Measurements from ENCODE around the gene DUSP6.
"Not testable (repeated sequence)": the region's sequence is repeated elsewhere in the genome, so short reads cannot be mapped to it uniquely, and the experiment has no call there.

Gene DUSP6

DNA sequence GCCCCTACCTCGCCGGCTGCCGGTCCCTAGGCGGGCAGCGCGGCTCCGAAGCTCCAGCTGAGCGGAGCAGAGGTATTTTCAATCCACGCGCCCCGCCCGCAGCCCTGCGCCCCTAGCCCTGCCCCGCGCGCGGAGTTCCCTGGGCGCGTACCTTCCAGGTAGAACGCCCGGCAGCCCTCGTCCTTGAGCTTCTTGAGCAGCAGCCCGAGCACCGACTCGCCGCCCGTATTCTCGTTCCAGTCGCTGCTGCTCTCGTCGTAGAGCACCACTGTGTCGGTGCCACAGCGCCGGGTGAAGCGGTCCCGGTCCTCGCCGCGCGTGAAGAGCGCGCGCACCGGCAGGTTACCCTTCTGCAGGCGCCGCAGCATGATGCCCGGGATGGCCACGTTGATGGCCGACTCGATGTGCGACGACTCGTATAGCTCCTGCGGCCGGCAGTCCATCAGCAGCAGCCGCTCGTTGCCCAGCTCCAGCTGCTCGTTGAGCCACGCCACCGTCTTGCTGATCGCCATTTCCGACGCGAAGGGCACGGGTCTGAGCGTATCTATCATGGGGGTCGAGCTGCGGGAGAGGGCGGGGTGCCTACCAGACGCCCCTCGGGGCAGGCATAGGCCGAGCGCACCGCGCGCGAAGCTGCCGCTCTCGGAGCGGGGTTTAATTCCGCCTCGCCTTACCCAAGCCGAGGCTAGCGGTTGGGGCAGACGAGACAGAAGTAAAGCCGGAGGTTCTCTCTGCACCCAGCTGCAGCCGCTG lies 636 bp downstream of the DUSP6 start:
- peak; percentile 40 for DNase-seq

DNA sequence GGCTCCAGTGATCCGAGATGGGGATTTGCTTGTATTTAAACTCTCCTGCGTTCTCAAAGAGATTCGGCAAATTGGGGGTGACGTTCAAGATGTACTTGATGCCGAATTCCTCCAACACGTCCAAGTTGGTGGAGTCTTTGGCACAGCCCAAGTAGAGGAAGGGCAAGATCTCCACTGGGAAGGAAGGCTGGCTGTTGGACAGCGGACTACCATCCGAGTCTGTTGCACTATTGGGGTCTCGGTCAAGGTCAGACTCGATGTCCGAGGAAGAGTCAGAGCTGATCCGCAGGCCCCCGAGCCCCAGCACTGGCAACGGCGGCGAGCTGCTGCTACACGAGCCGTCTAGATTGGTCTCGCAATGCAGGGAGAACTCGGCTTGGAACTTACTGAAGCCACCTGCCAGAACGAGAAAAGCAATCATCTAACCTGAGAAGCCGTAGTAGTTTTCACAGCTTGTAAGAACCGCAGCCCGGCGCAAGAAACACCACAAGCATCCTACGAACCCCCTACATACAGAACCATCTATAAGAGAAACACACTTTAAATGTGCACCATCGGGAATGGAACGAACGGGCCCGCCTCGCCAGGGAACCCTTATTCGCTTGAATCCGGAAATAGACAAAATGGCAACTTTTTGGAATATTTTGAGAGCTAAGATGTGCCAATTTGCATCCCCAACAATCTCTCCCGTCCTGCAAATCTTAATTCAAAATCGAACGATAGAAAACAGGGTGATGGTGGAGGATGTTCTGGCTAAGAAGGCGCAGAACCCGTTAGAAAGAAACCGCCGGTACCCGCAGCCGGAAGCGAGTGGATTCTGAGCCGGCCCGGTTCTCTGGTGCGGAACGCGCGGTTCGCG lies 1.4 kb downstream of the DUSP6 start:
- peak; percentile 24 for DNase-seq

DNA sequence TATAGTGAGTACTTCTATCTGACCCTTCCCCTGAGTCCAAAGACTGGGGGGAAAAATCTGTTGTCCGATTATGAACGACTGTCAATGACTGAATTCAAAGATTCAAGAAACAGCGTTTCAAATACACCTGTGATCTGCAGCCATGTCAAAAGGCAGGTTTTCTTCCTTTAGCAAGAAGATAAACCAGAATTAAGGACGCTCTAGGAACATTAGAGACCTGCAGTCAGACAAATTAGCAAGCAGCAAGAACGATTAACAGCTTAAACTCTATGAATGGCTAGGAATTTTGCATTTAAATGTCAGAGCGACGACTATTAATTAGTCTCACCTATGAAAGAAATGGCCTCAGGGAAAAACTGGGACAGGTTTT lies 2.1 kb downstream of the DUSP6 start:
- DNase-seq, result no peak

DNA sequence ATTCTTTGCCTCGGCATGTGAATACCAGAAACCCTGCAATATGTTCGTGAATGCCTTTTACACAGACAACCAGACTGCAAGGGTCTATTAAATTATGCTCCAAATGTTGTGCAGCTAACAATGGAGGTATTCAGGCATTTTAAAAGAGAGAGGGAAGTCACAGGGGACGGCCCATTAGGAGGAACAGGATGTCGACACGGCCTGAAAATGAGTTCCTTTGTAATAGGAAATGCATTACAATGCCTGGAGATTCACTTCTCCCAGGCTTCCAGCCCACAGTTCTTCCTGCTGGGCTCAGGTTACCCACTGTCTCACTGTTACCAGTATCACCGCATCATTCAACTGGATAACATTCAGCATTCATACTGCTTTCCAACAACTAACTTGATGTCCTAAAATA lies 2.5 kb downstream of the DUSP6 start:
- DNase-seq, result peak; percentile 41

DNA sequence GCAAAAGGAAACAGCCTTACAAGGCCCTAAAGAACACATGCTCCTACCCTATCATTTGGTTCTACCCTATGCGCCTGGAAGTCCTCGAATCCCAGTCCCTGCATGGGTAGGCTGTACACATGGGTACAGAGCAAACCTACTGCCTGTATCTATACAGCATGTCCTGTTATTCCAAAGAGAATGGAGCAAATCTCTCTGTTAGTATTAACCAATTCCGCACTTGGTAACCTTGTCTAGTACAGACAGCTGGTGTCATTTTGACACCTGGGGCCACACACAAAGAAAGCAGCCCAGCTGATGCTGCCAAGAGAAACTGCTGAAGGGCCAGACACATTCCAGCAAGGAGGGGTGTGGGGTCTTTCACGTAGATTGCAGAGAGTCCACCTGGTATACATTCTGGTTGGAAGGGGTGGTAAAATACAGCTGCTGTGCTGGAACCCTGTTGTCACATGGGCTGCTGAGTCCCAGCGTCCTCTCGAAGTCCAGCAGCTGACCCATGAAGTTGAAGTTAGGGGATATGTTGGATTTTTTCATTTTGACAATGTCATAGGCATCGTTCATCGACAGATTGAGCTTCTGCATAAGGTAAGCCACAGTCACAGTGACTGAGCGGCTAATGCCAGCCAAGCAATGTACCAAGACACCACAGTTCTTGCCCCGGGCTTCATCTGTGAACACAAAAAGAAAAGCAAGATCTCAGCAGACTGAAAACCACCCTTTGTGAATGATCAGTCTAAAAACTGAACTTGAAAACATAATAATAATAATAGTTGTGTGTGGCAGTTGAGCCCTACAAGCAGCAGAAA lies 3.2 kb downstream of the DUSP6 start:
- no peak for DNase-seq

DNA sequence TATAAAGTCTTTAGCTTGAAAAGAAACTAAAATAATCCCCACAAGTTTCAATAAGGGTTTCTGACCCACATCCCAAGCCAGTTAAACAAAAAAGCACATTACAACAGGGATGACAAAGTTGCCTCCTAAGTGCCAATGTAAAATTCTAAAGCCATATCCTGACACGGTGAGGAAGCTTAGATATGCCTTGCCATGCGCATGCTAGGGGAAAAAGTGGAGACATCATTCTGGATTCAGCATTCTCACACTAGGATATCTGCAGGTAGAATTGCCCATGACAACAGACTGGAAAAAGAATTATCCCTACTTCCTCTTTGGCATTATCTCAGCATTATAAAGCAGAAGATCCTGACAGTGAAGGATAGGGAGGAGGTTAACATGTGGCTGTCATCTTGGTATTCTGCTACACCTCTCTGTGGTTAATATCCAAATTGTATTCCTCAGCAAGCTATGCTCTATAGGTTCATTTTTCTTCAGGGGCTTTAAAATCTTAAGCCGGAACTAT lies 4.9 kb downstream of the DUSP6 start:
- no peak for DNase-seq

DNA sequence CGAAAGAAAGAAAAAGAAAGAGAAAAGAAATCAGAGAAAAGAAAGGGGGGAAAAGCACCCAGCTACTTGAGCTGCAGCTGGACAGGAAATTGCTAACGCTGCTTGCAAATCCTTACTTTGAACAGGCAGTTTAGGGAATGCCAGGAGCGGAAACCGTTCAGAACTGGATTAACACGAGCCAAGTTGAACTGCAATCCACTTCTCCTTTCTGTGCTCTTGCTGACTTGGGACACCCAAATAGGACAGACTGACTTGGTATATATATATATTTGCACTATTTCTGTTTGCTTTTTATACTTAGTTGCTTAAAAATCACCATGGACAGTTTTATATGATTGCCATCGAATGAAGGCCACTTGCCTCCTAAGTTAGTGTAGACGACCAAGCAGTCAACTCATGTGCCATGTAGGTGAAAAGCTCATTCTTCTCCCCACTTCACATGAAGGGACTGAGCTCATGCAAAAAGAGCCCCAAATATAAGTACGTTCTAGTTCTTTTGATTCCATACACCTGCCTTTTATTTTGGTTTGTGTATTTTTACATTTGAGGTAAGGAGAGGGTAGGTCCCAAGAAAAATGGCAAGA lies 5.5 kb downstream of the DUSP6 start:
- DNase-seq, result peak; percentile 30

DNA sequence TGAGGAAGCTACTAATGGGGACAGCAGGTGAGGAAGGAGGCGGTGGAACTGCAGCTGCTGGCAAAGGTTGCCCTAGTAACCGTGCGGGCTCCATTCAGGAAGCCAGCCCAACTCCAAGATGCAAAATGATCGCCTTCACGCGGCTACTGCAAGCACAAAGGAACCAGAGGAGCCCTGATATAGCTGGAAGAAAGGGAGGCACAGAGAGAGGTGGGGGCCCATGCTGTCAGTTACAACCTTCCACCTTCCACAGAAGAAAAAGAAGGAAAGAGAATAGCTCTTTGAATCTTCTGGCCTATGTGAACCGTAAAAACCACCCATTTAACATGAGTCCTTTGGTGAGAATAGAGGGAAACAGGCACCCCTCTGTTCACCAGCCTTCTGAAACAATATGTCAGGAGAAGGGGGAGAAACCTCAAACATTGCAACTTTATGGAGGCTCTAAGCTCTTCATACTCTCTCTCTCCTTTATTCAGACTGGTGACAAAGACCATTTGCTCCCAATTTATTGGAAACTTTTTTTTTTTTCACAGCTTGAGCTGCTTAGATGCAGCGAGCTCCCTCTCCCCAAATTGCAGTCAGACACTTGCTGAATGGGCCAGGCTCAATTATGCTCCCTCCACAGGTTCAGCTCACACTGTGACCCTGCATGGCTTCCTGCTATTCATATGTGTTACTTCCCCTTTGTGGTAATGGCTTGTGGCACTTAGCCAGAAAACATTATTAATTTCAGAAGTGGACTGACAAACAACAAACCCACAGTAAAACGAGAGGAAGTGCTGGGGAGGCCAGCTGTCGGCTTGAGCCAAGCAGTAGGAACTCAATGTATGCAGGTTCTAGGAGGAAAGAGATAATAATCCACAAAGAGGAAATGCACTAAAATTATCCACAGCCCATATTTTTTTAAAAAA lies 6.2 kb downstream of the DUSP6 start:
- peak; percentile 74 for DNase-seq

DNA sequence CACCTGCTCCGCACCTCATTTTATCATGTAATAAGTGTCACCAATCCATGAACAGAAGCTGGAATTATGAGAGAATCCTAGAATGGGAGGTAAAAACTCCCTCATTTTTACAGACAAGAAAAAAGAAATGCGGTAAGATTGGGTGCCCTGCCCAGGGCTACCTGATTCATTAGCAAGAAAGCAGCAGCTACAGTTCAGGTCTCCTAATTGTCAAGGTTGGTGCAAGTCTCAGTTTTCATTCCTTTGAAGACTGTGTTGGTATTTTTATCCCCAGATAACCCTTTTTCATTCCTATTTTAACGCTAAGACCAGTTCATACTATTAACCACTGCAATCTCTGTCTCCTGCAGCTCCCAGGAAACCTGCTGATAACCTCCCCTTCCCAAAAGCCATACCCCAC lies 6.9 kb downstream of the DUSP6 start:
- no peak for DNase-seq

DNA sequence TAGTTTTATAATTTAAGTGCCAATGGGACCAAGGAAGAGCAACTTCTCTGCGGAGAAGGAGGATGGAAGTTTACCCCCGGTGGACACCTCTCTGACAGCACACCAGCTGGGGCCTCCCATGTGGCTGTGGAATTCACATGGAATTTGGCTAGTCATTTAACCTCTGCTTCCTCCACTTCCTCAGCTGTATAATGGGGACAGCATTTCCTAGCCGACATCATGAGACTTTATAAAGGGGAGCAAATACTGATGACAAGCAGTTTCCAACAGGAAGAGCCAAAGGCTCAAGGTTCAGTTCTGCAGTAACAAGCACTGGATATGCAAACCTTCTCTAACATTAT lies 7.5 kb downstream of the DUSP6 start:
- no peak for DNase-seq

DNA sequence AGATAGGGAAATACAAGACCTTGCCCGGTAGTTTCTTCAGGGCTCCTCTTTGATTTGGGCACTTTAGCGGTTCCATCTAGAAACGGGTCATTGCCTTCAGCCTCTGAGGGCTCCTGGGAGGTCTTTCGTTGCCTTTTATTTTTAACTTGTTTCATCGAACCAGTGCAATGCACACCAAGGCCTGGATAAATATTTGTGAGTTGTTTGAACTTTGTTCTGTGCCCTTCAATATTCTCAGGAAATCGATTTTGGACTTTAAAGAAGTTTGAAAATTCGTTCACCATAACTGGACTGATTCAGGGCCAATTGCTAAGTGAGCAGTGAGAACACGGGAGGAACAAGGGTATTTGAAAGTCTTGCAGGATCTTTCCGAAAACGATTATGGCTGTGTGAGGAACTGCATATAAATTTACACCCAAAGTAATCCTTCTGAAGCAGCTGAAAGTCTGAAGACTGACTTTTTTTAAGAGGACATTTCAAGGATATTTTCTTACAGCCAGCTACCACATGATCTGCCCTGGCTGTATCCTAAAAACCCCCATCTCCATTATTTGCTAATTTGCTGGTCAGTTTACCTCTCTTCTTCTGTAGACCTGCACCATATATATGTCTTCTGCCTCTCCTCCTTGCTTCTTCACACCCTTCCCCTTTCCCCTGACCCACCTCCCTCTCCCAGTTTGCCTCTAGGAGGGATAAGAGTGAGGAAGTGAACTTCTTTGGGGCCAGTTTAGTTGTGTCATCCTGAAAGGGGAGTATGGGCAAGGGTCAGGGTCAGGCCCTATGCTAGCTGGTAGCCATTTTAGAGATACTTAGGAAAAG lies 8.0 kb downstream of the DUSP6 start:
- no peak for DNase-seq

DNA sequence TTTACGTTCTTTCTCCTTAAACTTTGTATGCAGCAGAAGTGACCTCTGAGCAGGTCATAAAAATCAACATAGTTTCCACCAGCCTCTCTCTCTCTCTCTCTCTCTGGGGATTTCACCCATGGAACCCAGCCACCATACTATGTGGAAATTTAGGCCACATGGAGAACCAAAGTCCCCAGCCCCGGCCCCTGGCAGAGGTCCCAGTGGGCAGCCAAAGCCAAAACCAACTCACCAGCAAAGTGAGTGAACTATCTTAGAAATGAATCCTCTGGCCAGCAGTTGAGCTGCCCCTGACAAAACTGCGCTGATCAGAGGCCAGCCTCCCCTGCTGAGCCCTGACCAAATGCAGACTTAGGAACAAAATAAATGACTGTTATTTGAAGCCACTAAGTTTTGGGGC lies 9.2 kb downstream of the DUSP6 start:
- no peak for DNase-seq

DNA sequence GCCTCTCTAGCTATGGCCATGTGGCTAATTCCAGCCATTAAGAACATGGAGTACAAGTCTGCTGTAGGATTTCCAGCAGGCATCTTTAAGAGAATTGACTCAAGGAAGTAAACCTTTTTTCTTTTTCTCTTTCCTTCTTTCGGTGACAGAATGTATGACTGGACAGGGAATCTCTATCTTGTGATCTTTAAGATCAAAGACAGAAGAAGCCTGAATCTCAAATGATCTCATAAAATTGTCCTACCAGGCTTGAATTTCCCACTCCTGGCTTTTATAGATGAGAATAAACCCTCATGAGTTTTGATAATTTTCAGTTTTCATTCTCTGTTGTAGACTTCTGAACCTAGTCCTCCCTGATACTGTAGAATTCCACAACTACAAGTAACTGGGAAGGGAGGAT lies 11.4 kb downstream of the DUSP6 start:
- no peak for DNase-seq

DNA sequence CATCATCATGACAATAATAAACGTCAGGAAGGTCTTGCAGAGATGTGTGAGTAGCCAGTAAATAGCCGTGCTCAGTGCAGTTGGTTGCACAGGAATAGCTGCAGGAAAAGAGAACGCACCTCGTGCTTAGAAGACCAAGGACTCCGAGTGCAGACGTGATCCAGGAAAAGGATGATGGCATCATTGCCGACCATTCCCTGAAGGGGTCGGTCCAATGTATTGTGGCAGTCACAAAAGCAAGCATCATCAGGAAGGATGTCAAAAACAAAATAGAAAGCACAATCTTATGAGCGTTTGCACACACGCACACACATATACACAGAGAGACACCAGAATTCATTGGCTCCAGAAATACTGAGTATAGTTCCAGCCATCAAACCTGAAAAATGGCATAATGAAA lies 12.8 kb downstream of the DUSP6 start:
- DNase-seq, result no peak

DNA sequence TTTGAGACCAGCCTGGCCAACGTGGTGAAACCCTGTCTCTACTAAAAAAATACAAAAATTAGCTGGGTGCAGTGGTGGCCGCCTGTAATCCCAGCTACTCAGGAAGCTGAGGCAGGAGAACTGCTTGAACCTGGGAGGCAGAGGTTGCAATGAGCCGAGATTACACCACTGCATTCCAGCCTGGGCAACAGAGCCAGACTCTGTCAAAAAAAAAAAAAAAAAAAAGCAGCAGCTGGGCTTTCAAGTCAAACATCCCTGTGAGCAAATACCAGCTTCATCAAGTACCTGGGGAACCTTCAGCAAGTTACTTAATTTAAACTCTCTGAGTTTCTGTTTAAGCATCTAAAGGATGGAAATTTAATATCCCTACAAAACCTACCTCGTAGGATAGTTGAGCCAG lies 15.2 kb downstream of the DUSP6 start:
- DNase-seq, result not testable (repeated sequence)

DNA sequence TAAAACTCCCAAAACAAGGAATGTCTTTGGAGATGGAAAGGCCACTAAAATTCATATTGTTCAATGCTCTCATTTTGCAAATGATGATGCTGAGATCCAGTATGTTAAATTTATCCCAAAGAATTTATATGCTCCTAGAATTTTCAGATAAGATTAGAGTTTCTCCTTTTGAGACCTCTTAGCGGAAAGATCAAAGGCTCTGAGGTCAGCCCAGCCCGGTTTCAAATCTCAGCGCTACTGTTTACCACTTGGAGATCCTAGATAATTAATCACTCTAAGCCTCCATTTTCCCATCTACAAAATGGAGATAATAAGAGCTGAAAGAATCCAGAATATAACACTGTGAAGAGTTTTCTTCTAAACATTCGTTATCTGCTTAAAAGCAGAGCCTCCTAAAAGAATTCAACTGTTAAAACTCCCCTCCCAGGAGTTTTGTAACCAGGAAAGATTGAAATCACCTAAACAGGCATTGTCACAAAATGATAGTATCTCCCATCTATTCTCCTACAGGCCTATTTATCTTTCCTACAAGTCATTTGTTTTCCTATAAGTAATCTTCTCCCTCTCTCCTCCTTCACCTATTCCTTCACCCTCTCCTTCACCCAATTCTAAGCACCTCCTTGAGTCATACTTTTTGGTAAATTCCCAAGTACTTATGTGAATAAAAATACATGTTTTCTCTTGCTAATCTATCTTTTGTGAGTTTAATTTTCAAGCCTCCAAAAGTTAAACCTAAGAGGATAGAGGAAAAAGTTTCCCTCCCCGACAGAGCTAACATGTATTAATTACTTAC lies 16.7 kb downstream of the DUSP6 start:
- no peak for DNase-seq

DNA sequence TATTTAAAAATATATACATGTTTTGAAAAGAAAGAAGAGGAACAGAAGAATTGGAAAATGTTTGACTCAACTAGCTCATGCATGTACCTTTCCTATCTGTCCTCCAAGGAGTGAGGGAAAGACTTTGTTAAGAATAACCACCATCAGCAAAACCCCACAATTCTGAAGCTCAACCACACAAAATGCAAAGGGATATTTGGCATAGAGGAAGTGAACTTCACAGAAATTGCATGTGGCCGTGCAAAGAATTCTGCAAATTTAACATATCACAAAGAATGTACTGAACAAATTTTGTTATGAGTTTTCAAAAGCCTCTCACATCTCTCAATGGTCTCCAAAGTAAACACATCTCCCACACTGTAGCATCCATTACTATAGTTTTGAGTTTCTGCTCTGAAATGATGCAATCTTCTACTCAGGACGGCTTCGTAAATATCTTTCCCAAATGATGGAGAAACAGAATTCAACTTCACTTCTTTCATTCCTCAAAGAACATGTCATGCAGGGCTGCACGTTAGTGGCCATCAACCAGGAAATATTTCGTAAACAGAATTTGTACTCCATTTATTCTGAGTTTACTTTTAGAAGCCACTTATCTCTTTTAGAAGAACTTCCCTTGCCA lies 17.6 kb downstream of the DUSP6 start:
- no peak for DNase-seq

DNA sequence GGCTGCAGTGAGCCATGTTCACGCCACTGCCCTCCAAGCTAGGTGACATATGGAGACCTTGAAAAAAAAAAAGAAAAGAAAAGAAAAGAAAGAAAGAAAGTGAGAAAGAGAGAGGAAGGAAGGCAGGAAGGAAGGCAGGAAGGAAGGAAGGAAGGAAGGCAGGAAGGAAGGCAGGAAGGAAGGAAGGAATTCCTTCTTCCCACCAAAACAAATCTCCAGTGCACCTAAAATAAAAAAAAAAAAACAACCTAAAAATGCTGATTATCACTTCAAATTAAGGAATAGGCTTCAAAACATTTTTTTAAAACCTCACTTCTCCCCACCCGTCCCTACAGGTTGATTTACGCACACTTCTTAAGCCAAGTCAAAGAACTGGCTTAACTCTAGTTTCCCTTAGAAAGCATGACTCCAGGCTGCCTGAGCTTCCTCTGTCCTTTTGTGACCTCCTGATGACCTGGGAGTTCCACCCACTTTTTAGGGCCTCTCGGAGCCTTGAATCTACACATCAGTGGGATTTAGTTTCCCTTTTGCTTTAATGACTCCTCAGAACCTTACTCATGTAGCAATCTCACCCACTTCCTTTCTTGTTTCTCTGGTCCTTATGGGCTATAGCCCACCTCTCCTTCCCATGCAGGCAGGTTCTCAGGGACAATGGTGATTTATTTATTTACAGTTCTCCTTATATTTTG lies 18.6 kb downstream of the DUSP6 start:
- DNase-seq, result peak; percentile 57
